ENCODE results near the gene KPNA1. TPM values are rescaled to one million over a fixed set of nuclear protein-coding genes. Genes with fewer than 3 reads are reported as not detected.
"Not testable (repeated sequence)": the region's sequence is repeated elsewhere in the genome, so short reads cannot be mapped to it uniquely, and the experiment has no call there.

The KPNA1 gene
- polyA plus RNA-seq, 2 of the 4 experiments (the other 2 are of a cell fraction): 48.1 to 81.8 TPM

- TF ChIP-seq CTCF (IDR thresholded peaks at IDR 0.05): no peak
- TF ChIP-seq FOSB (CRISPR knock-in tag; IDR thresholded peaks at IDR 0.05): no peak
- TF ChIP-seq KDM5A (IDR thresholded peaks at IDR 0.05): no peak
- TF ChIP-seq, protein P1, sequence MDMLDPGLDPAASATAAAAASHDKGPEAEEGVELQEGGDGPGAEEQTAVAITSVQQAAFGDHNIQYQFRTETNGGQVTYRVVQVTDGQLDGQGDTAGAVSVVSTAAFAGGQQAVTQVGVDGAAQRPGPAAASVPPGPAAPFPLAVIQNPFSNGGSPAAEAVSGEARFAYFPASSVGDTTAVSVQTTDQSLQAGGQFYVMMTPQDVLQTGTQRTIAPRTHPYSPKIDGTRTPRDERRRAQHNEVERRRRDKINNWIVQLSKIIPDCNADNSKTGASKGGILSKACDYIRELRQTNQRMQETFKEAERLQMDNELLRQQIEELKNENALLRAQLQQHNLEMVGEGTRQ (IDR thresholded peaks at IDR 0.05): no peak
- TF ChIP-seq HOXA7 (CRISPR knock-in tag; IDR thresholded peaks at IDR 0.05): no peak
- no peak for TF ChIP-seq CHD4 (IDR thresholded peaks at IDR 0.05; ENCODE audit: borderline replicate concordance)
- TF ChIP-seq, protein P2, sequence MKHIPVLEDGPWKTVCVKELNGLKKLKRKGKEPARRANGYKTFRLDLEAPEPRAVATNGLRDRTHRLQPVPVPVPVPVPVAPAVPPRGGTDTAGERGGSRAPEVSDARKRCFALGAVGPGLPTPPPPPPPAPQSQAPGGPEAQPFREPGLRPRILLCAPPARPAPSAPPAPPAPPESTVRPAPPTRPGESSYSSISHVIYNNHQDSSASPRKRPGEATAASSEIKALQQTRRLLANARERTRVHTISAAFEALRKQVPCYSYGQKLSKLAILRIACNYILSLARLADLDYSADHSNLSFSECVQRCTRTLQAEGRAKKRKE (CRISPR knock-in tag; IDR thresholded peaks at IDR 0.05; ENCODE audit: low read depth): no peak
- TF ChIP-seq SREBF2 (IDR thresholded peaks at IDR 0.05): no peak
- no peak for TF ChIP-seq SMC3 (IDR thresholded peaks at IDR 0.05)
- TF ChIP-seq RAD21 (conservative IDR thresholded peaks at IDR 0.05 in 1 of 2, IDR thresholded peaks at IDR 0.05 in 1 of 2): no peak
Observed at GRCh38 chr3:122510878-122511535, 3.7 kb downstream of the KPNA1 start (continued).

DNA sequence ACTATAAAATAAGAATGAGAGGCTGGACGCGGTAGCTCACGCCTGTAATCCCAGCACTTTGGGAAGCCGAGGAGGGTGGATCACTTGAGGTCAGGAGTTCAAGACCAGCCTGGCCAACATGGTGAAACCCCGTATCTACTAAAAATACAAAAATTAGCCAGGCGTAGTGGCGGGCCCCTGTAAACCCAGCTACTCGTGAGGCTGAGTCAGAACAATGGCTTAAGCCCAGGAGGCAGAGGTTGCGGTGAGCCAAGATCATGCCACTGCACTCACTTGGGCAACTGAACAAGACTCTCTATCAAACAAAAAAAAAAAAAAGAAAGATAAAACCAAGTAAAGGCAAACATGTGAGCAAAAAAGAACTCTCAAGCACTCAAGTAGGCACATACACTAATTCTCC is 5.8 kb downstream of the KPNA1 start:
- H3K9me3 ChIP-seq; DNase-seq (ENCODE audit: low read depth in 1 of 2, low spot score in 1 of 2); H3K4me2 ChIP-seq; FAIRE-seq; H3K4me3 ChIP-seq; ATAC-seq; POLR2A ChIA-PET; H3K27ac ChIP-seq: not testable (repeated sequence)
- CTCF ChIA-PET: interaction anchor here (0.9 kb wide), 1 partner anchor 9 kb away, joined by 3 read pairs; no protein-coding TSS in a partner anchor
- WGBS (ENCODE audit: missing lambda C conversion rate): 93% methylated on average over 9 of the region's 9 CpGs
- peaks cover 32% of the 10 kb centered on the region; the same call in 2 of the 3 replicates for H3K4me1 ChIP-seq

- POLR2A ChIA-PET: no interaction called here
- no peak for FAIRE-seq
- TF ChIP-seq CBX8 (IDR thresholded peaks at IDR 0.05) (no peak), SREBF2 (IDR thresholded peaks at IDR 0.05) (no peak), HES2 (IDR thresholded peaks at IDR 0.05) (no peak), HDAC2 (IDR thresholded peaks at IDR 0.05) (no peak), RAD21 (conservative IDR thresholded peaks at IDR 0.05 in 1 of 2, IDR thresholded peaks at IDR 0.05 in 1 of 2) (no peak), HOXA7 (CRISPR knock-in tag; IDR thresholded peaks at IDR 0.05) (no peak), CTCF (IDR thresholded peaks at IDR 0.05) (no peak)
- TF ChIP-seq, protein P3, sequence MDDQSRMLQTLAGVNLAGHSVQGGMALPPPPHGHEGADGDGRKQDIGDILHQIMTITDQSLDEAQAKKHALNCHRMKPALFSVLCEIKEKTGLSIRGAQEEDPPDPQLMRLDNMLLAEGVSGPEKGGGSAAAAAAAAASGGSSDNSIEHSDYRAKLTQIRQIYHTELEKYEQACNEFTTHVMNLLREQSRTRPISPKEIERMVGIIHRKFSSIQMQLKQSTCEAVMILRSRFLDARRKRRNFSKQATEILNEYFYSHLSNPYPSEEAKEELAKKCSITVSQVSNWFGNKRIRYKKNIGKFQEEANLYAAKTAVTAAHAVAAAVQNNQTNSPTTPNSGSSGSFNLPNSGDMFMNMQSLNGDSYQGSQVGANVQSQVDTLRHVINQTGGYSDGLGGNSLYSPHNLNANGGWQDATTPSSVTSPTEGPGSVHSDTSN (IDR thresholded peaks at IDR 0.05): no peak
- TF ChIP-seq, protein P4, sequence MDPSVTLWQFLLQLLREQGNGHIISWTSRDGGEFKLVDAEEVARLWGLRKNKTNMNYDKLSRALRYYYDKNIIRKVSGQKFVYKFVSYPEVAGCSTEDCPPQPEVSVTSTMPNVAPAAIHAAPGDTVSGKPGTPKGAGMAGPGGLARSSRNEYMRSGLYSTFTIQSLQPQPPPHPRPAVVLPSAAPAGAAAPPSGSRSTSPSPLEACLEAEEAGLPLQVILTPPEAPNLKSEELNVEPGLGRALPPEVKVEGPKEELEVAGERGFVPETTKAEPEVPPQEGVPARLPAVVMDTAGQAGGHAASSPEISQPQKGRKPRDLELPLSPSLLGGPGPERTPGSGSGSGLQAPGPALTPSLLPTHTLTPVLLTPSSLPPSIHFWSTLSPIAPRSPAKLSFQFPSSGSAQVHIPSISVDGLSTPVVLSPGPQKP (IDR thresholded peaks at IDR 0.05; ENCODE audit: low read depth, low read length): no peak
Observed at GRCh38 chr3:122508135-122508914, 6.4 kb downstream of the KPNA1 start.

More at GRCh38 chr3:122508135-122508914, 6.4 kb downstream of the KPNA1 start:
- CTCF ChIA-PET: interaction anchor here (0.9 kb wide), 1 partner anchor 10 kb away, joined by 3 read pairs; no protein-coding TSS in a partner anchor
- Histone ChIP-seq H3K4me2 (no peak overlapping the region), H3K27ac (no peak overlapping the region), H3K9me3 (no peaks in the 10 kb centered on the region), H3K4me3 (no peak overlapping the region), H3K4me1 (peaks cover 30% of the 10 kb centered on the region; the same call in 2 of the 3 replicates)
- ATAC-seq: no peak
- no peak for DNase-seq (ENCODE audit: low read depth in 1 of 2, low spot score in 1 of 2)
- 92% methylated on average over 2 of the region's 2 CpGs for WGBS (ENCODE audit: missing lambda C conversion rate)
